Liver (tissue), 9 donors: ENCODE results near the gene TESMIN. TPM values are rescaled to one million over a fixed set of nuclear protein-coding genes. Genes with fewer than 3 reads are reported as not detected.

Source experiments
- DNase-seq: peaks from one replicate; pipeline ENCODE4 v3.0.0-alpha.2; 2017; ENCODE audit warnings: low spot score
- H3K27ac ChIP-seq, 2 donors: one replicate each; pipeline ENCODE4 v1.7.0; 2013; ENCODE audit warnings: inconsistent platforms in 2 of 2, low read length in 2 of 2, control low read depth in 1 of 2, low read depth in 1 of 2, mild to moderate bottlenecking in 1 of 2
- H3K27me3 ChIP-seq, 4 donors: one replicate each; pipeline versions ENCODE4 v1.6.1 to v1.7.0; 2013; ENCODE audit warnings: low read length in 3 of 4, inconsistent platforms in 1 of 4, mild to moderate bottlenecking in 1 of 4, moderate library complexity in 1 of 4; ENCODE audit not compliant: control insufficient read depth in 4 of 4, insufficient read depth in 4 of 4
- H3K36me3 ChIP-seq, 4 donors: one replicate each; pipeline versions ENCODE4 v1.6.1 to v1.7.0; 2013; ENCODE audit warnings: low read length in 3 of 4, mild to moderate bottlenecking in 3 of 4, low read depth in 1 of 4, moderate library complexity in 1 of 4; ENCODE audit not compliant: control insufficient read depth in 4 of 4, insufficient read depth in 3 of 4
- H3K4me1 ChIP-seq, 4 donors: one replicate each; pipeline versions ENCODE4 v1.6.1 to v1.7.0; 2013; ENCODE audit warnings: low read length in 3 of 4, mild to moderate bottlenecking in 3 of 4, moderate library complexity in 1 of 4; ENCODE audit not compliant: control insufficient read depth in 4 of 4, insufficient read depth in 4 of 4
- H3K4me3 ChIP-seq, 3 donors: one replicate each; pipeline versions ENCODE4 v1.6.1 to v1.7.0; 2013; ENCODE audit warnings: low read length in 3 of 3, control low read depth in 1 of 3, low read depth in 1 of 3, mild to moderate bottlenecking in 1 of 3
- H3K9ac ChIP-seq, 2 donors: one replicate each; pipeline ENCODE4 v1.7.0; 2013; ENCODE audit warnings: low read length in 2 of 2, mild to moderate bottlenecking in 2 of 2, moderate library complexity in 2 of 2, control low read depth in 1 of 2, low read depth in 1 of 2
- H3K9me3 ChIP-seq, 4 donors: one replicate each; pipeline versions ENCODE4 v1.6.1 to v1.7.0; 2013; ENCODE audit warnings: low read length in 3 of 4; ENCODE audit not compliant: control insufficient read depth in 4 of 4
- EGR1 ChIP-seq, 2 donors: IDR thresholded peaks; 2 replicates each; pipeline ENCODE4 v1.6.1; 2016 to 2018; ENCODE audit warnings: antibody characterized with exemption in 2 of 2, low read depth in 2 of 2
- FOXA1 ChIP-seq: IDR thresholded peaks from 2 replicates; pipeline ENCODE4 v1.6.1; 2016; ENCODE audit warnings: antibody characterized with exemption
- FOXA2 ChIP-seq: IDR thresholded peaks from 2 replicates; pipeline ENCODE4 v1.6.1; 2016; ENCODE audit warnings: antibody characterized with exemption
- GABPA ChIP-seq, 2 donors: IDR thresholded peaks in 1 of 2; conservative IDR thresholded peaks in 1 of 2; 2 replicates each; pipeline ENCODE4 v1.6.1; 2016; ENCODE audit warnings: antibody characterized with exemption in 2 of 2, mild to moderate bottlenecking in 1 of 2, moderate library complexity in 1 of 2
- HNF4A ChIP-seq, 2 donors: conservative IDR thresholded peaks; 2 replicates each; pipeline ENCODE4 v1.6.1; 2016; ENCODE audit warnings: antibody characterized with exemption in 2 of 2, mild to moderate bottlenecking in 2 of 2
- HNF4G ChIP-seq: IDR thresholded peaks from 2 replicates; pipeline ENCODE4 v1.6.1; 2016; ENCODE audit warnings: antibody characterized with exemption
- JUND ChIP-seq, 2 donors: IDR thresholded peaks; 2 replicates each; pipeline ENCODE4 v1.6.1; 2016; ENCODE audit warnings: antibody characterized with exemption in 2 of 2
- NR2F2 ChIP-seq: IDR thresholded peaks from 2 replicates; pipeline ENCODE4 v1.6.1; 2016; ENCODE audit warnings: antibody characterized with exemption
- RAD21 ChIP-seq, 2 donors: IDR thresholded peaks; 2 replicates each; pipeline ENCODE4 v1.6.1; 2016; ENCODE audit warnings: antibody characterized with exemption in 2 of 2, mild to moderate bottlenecking in 2 of 2
- RXRA ChIP-seq, 2 donors: IDR thresholded peaks; 2 replicates each; pipeline ENCODE4 v1.6.1; 2017 to 2018; ENCODE audit warnings: antibody characterized with exemption in 2 of 2, mild to moderate bottlenecking in 1 of 2
- SP1 ChIP-seq: IDR thresholded peaks from 2 replicates; pipeline ENCODE4 v1.6.1; 2018; ENCODE audit warnings: antibody characterized with exemption, mild to moderate bottlenecking
- TAF1 ChIP-seq: conservative IDR thresholded peaks from 2 replicates; pipeline ENCODE4 v1.6.1; 2016; ENCODE audit warnings: antibody characterized with exemption, mild to moderate bottlenecking
- YY1 ChIP-seq: IDR thresholded peaks from 2 replicates; pipeline ENCODE4 v1.6.1; 2016; ENCODE audit warnings: antibody characterized with exemption, mild to moderate bottlenecking
- WGBS: extraction: QIAGEN DNeasy Blood & Tissue Kit; methylation state at CpG from one replicate; pipeline ENCODE4 v1.1.7; 2013; 5-methylcytosine and 5-hydroxymethylcytosine counted together
- polyA plus RNA-seq, 2 donors: library from polyadenylated mRNA; stranded (reverse) in 1 of 2; unstranded in 1 of 2; fragments of 200-250 nt in 1 of 2; fragments of >200 nt in 1 of 2; fragmentation: Nextera tagmentation in 1 of 2; extraction: Ambion mirVana in 1 of 2; gene quantifications; one replicate each; pipeline versions ENCODE4 v1.2.1 to v1.2.3, GENCODE V29; 2013 to 2015
- total RNA-seq, 2 donors: library from RNA; depleted of rRNA; stranded (reverse); fragments of >200 nt; gene quantifications; one replicate each; pipeline ENCODE4 v1.2.3, GENCODE V29; 2014
- TF ChIP-seq, protein P1 (sequence below): IDR thresholded peaks from 2 replicates; pipeline ENCODE4 v1.6.1; 2016; ENCODE audit warnings: antibody characterized with exemption
- TF ChIP-seq, protein P2 (sequence below): IDR thresholded peaks from 2 replicates; pipeline ENCODE4 v1.6.1; 2016; ENCODE audit warnings: antibody characterized with exemption
- TF ChIP-seq, protein P3 (sequence below): fragments of 150-350 bp; IDR thresholded peaks from 2 replicates; pipeline ENCODE4 v1.5.1; 2017; ENCODE audit warnings: improper control_type of control experiment, low read depth, low read length; ENCODE audit not compliant: missing input control
- TF ChIP-seq, protein P4 (sequence below): IDR thresholded peaks from 2 replicates; pipeline ENCODE4 v1.6.1; 2016; ENCODE audit warnings: antibody characterized with exemption
- TF ChIP-seq, protein P5 (sequence below): IDR thresholded peaks from 2 replicates; pipeline ENCODE4 v1.6.1; 2016; ENCODE audit warnings: antibody characterized with exemption, mild to moderate bottlenecking
- donor health status: healthy.
- donor health status: healthy.
- donor health status: healthy.
- donor health status: healthy.
- donor health status: healthy.

Gene TESMIN
- total and polyA plus RNA-seq, 4 donors = 0.27 to 2.5 (median 0.62) TPM

DNA sequence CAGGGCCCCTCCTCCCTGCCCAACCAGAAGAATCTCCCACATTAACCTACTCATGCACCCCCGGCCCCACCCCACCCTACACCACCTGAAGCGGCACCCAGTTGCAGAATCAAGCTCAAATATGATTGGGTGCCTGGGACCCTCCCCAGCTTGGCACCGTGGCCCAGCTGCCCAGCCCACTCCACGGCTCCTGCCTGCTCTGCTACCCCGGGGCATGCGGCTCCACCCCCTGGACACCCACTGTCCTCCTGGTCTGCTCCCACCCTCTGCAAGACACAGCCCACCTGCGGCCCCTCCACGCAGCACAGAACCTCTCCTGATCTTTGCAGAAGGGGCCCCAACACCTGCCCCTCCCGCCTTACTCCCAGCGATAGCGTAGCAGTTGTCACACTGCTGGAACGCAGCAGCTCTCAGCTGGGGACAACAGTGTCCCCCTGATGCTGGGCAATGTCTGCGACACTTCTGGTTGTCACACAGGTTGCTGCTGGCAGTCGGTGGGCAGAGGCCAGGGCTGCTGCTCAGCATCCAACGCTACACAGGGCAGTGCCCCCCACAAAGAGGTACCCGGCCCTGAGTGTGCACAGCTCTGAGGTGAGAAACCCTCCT lies 32.0 kb upstream of the TESMIN start:
- 97% methylated on average over 16 of the region's 16 CpGs for WGBS
- no peaks in the 10 kb centered on the region for H3K9me3 ChIP-seq
- H3K4me1 ChIP-seq = no peaks in the 10 kb centered on the region
- no peak overlapping the region for H3K9ac ChIP-seq
- no peak for DNase-seq
- peaks cover 27 to 60% (median 54%) of the 10 kb centered on the region in 4 donors for H3K36me3 ChIP-seq
- no peak overlapping the region for H3K27ac ChIP-seq
- TF ChIP-seq SP1 = no peak
- no peak for TF ChIP-seq FOXA1
- no peak for TF ChIP-seq GABPA (IDR thresholded peaks at IDR 0.05 in 1 of 2, conservative IDR thresholded peaks at IDR 0.05 in 1 of 2)
- no peak for TF ChIP-seq JUND (IDR thresholded peaks at IDR 0.05)
- TF ChIP-seq, protein P1, sequence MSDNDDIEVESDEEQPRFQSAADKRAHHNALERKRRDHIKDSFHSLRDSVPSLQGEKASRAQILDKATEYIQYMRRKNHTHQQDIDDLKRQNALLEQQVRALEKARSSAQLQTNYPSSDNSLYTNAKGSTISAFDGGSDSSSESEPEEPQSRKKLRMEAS = no peak
- no peak for TF ChIP-seq FOXA2
- no peak for TF ChIP-seq RAD21 (IDR thresholded peaks at IDR 0.05)
- TF ChIP-seq NR2F2 = no peak
- TF ChIP-seq, protein P2, sequence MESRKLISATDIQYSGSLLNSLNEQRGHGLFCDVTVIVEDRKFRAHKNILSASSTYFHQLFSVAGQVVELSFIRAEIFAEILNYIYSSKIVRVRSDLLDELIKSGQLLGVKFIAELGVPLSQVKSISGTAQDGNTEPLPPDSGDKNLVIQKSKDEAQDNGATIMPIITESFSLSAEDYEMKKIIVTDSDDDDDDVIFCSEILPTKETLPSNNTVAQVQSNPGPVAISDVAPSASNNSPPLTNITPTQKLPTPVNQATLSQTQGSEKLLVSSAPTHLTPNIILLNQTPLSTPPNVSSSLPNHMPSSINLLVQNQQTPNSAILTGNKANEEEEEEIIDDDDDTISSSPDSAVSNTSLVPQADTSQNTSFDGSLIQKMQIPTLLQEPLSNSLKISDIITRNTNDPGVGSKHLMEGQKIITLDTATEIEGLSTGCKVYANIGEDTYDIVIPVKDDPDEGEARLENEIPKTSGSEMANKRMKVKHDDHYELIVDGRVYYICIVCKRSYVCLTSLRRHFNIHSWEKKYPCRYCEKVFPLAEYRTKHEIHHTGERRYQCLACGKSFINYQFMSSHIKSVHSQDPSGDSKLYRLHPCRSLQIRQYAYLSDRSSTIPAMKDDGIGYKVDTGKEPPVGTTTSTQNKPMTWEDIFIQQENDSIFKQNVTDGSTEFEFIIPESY = no peak
- no peak for TF ChIP-seq HNF4A (conservative IDR thresholded peaks at IDR 0.05)
- no peak for TF ChIP-seq HNF4G
- TF ChIP-seq YY1 = no peak
- TF ChIP-seq, protein P3, sequence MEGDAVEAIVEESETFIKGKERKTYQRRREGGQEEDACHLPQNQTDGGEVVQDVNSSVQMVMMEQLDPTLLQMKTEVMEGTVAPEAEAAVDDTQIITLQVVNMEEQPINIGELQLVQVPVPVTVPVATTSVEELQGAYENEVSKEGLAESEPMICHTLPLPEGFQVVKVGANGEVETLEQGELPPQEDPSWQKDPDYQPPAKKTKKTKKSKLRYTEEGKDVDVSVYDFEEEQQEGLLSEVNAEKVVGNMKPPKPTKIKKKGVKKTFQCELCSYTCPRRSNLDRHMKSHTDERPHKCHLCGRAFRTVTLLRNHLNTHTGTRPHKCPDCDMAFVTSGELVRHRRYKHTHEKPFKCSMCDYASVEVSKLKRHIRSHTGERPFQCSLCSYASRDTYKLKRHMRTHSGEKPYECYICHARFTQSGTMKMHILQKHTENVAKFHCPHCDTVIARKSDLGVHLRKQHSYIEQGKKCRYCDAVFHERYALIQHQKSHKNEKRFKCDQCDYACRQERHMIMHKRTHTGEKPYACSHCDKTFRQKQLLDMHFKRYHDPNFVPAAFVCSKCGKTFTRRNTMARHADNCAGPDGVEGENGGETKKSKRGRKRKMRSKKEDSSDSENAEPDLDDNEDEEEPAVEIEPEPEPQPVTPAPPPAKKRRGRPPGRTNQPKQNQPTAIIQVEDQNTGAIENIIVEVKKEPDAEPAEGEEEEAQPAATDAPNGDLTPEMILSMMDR = no peak
- TF ChIP-seq RXRA (IDR thresholded peaks at IDR 0.05) = no peak
- TF ChIP-seq, protein P4, sequence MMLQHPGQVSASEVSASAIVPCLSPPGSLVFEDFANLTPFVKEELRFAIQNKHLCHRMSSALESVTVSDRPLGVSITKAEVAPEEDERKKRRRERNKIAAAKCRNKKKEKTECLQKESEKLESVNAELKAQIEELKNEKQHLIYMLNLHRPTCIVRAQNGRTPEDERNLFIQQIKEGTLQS = no peak
- TF ChIP-seq EGR1 (IDR thresholded peaks at IDR 0.05; ENCODE audit: low read depth in 2 of 2) = no peak
- TF ChIP-seq TAF1 = no peak
- TF ChIP-seq, protein P5, sequence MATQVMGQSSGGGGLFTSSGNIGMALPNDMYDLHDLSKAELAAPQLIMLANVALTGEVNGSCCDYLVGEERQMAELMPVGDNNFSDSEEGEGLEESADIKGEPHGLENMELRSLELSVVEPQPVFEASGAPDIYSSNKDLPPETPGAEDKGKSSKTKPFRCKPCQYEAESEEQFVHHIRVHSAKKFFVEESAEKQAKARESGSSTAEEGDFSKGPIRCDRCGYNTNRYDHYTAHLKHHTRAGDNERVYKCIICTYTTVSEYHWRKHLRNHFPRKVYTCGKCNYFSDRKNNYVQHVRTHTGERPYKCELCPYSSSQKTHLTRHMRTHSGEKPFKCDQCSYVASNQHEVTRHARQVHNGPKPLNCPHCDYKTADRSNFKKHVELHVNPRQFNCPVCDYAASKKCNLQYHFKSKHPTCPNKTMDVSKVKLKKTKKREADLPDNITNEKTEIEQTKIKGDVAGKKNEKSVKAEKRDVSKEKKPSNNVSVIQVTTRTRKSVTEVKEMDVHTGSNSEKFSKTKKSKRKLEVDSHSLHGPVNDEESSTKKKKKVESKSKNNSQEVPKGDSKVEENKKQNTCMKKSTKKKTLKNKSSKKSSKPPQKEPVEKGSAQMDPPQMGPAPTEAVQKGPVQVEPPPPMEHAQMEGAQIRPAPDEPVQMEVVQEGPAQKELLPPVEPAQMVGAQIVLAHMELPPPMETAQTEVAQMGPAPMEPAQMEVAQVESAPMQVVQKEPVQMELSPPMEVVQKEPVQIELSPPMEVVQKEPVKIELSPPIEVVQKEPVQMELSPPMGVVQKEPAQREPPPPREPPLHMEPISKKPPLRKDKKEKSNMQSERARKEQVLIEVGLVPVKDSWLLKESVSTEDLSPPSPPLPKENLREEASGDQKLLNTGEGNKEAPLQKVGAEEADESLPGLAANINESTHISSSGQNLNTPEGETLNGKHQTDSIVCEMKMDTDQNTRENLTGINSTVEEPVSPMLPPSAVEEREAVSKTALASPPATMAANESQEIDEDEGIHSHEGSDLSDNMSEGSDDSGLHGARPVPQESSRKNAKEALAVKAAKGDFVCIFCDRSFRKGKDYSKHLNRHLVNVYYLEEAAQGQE = no peak
- no peak overlapping the region for H3K4me3 ChIP-seq
- H3K27me3 ChIP-seq = no peaks in the 10 kb centered on the region
